ENCODE results near the gene SHISA9. TPM values are rescaled to one million over a fixed set of nuclear protein-coding genes. Genes with fewer than 3 reads are reported as not detected.

SHISA9 gene
- total and polyA plus RNA-seq, 4 donors, result 0.10 to 0.39 (median 0.25) TPM; not detected in 1

DNA sequence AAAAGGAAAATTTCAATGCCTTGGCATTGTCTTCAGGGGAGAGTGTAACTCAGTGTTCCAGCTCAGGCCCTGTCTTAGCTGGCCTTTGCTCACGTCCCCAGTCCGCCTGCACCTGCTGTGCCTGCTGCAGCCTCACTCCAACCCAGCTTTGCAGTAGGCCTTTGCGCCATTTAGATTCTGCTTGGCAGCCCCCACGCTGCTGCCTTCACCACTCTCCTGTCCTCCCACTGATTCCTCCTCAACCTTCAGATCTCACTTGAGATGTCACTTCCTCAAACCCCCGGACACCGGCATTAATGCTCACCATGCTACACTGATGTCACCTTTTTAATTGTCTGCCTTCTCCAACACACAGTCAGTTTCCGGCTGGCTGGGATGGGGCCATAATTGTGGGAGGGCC lies 166.2 kb downstream of the SHISA9 start:
- Histone ChIP-seq H3K36me3 (ENCODE audit: control insufficient read depth in 1 of 2, insufficient read depth in 2 of 2, low read length in 1 of 2) (no peaks in the 10 kb centered on the region), H3K27me3 (ENCODE audit: control insufficient read depth in 1 of 2, insufficient read depth in 2 of 2, low read length in 1 of 2) (no peaks in the 10 kb centered on the region), H3K4me1 (ENCODE audit: control insufficient read depth in 1 of 2, insufficient read depth in 2 of 2, low read length in 2 of 2) (no peaks in the 10 kb centered on the region), H3K4me3 (ENCODE audit: low read length in 2 of 2) (no peak overlapping the region), H3K9me3 (ENCODE audit: control insufficient read depth, low read length) (peaks cover 4% of the 10 kb centered on the region), H3K27ac (ENCODE audit: low read depth in 1 of 2, low read length in 2 of 2) (no peak overlapping the region)
- 85 to 86% methylated on average over 7 of the region's 7 CpGs for WGBS, 2 donors
- ATAC-seq (ENCODE audit: low FRiP score) (no peak), DNase-seq (no peak)
- intact Hi-C loops (cut with DNase I), result no loop called here

DNA sequence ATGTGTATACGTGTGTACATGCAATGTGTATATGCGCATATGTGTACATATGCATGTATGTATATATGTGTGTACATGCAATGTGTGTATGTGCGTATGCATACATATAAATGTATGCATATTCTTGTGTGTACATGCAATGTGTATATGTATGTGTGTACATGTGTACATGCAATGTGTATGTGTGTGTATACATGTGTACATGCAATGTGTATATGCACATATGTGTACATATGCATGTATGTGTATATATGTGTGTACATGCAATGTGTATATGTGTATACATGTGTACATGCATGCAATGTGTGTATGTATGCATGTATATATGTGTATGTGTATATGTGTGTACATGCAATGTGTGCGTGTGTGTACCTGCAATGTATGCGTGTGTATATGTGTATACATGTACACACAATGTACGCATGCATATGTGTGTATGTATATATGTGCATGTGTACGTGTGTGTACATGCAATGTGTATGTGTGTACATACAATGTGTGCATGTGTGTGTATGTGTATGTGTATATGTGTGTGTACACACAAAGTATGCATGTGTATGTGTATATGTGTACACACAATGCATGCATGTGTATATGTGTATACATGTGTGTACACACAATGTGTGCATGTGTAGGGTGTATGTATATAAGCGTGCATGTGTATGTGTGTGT lies 167.7 kb downstream of the SHISA9 start:
- 96% methylated on average over 8 of the region's 8 CpGs for WGBS, 2 donors
- intact Hi-C loops (cut with DNase I), result no loop called here

DNA sequence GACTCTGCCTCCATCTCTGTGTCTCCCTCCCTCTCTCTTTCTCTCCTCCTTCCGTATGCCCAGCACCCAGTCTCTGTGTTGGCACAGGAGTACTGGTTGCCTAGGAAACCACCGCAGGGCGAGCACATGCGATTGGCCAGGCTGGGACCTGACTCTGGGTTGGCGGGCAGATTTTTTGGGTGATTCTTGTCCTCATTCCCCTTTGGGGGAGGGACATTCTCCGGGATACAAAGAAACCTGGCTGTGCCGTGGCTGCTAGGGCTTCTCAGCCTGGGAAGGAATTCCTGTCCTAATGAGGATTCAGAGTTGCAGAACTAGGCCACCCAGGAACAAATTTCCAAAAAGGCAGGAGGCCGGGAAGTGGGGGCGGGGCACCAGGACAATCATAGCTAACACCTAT lies 168.9 kb downstream of the SHISA9 start:
- Histone ChIP-seq H3K36me3 (ENCODE audit: control insufficient read depth in 1 of 2, insufficient read depth in 2 of 2, low read length in 1 of 2) (no peaks in the 10 kb centered on the region), H3K27ac (ENCODE audit: low read depth in 1 of 2, low read length in 2 of 2) (no peak overlapping the region), H3K4me3 (ENCODE audit: low read length in 2 of 2) (no peak overlapping the region), H3K9me3 (ENCODE audit: control insufficient read depth, low read length) (peaks cover 4% of the 10 kb centered on the region), H3K27me3 (ENCODE audit: control insufficient read depth in 1 of 2, insufficient read depth in 2 of 2, low read length in 1 of 2) (no peaks in the 10 kb centered on the region), H3K4me1 (ENCODE audit: control insufficient read depth in 1 of 2, insufficient read depth in 2 of 2, low read length in 2 of 2) (no peaks in the 10 kb centered on the region)
- ATAC-seq (ENCODE audit: low FRiP score) (no peak), DNase-seq (no peak)
- intact Hi-C loops (cut with DNase I), result no loop called here
- 3 to 4% methylated on average over 9 of the region's 9 CpGs for WGBS, 2 donors

More for the DNA sequence above, 167.7 kb downstream of the SHISA9 start:
- Histone ChIP-seq H3K27ac (ENCODE audit: low read depth in 1 of 2, low read length in 2 of 2) (no peak overlapping the region), H3K4me1 (ENCODE audit: control insufficient read depth in 1 of 2, insufficient read depth in 2 of 2, low read length in 2 of 2) (no peaks in the 10 kb centered on the region), H3K36me3 (ENCODE audit: control insufficient read depth in 1 of 2, insufficient read depth in 2 of 2, low read length in 1 of 2) (no peaks in the 10 kb centered on the region), H3K4me3 (ENCODE audit: low read length in 2 of 2) (no peak overlapping the region), H3K9me3 (ENCODE audit: control insufficient read depth, low read length) (peaks cover 4% of the 10 kb centered on the region), H3K27me3 (ENCODE audit: control insufficient read depth in 1 of 2, insufficient read depth in 2 of 2, low read length in 1 of 2) (no peaks in the 10 kb centered on the region)
- ATAC-seq (ENCODE audit: low FRiP score) (no peak), DNase-seq (no peak)

DNA sequence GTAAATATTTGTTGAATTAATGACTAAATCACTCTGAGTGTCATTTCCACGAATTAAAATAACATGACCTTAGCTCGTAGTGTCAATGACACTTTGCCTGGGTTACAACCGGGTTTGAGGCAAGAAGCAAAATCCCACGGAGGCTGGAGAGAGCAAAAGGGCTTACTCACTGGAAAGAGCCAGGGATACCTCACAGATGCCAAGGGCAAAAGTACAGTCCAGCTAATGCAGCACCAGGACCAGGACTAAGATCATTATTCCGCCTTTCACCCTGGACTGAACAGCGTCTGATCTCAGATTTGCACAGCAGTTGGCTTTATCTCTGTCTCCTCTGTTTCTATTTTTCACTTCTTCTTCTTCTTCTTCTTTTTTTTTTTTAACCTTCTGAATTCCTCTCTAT lies 175.5 kb downstream of the SHISA9 start:
- Histone ChIP-seq H3K36me3 (ENCODE audit: control insufficient read depth in 1 of 2, insufficient read depth in 2 of 2, low read length in 1 of 2) (no peaks in the 10 kb centered on the region), H3K27ac (ENCODE audit: low read depth in 1 of 2, low read length in 2 of 2) (no peak overlapping the region), H3K9me3 (ENCODE audit: control insufficient read depth, low read length) (peaks cover 2% of the 10 kb centered on the region), H3K4me1 (ENCODE audit: control insufficient read depth in 1 of 2, insufficient read depth in 2 of 2, low read length in 2 of 2) (no peaks in the 10 kb centered on the region), H3K4me3 (ENCODE audit: low read length in 2 of 2) (no peak overlapping the region), H3K27me3 (ENCODE audit: control insufficient read depth in 1 of 2, insufficient read depth in 2 of 2, low read length in 1 of 2) (peaks cover 0 to 2% of the 10 kb centered on the region in 2 donors)
- intact Hi-C loops (cut with DNase I), result no loop called here
- no peak for ATAC-seq (ENCODE audit: low FRiP score)
- 58 to 59% methylated on average over 6 of the region's 6 CpGs for WGBS, 2 donors
- DNase-seq, result no peak

DNA sequence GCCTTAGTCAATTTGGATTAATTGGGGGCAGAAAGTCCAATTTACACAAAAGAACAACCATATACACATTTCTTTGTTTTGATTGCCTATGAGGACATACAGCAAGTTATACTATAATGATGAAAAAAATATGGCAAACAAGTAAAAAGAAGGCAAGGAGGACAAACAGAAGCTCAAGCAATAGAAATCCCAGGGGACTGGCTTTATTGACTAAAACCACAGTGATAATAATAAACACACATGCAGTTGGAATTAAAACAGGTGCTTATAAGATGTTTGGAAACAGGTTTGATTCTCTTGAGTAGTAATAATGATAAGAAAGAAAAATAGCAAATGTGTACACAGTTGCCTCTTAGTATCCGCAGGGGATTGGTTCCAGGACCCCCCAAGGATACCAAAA lies 176.4 kb downstream of the SHISA9 start:
- H3K36me3 ChIP-seq (ENCODE audit: control insufficient read depth in 1 of 2, insufficient read depth in 2 of 2, low read length in 1 of 2), result no peaks in the 10 kb centered on the region
- H3K4me1 ChIP-seq (ENCODE audit: control insufficient read depth in 1 of 2, insufficient read depth in 2 of 2, low read length in 2 of 2), result no peaks in the 10 kb centered on the region
- 59 to 66% methylated on average over 1 of the region's 1 CpG for WGBS, 2 donors
- H3K9me3 ChIP-seq (ENCODE audit: control insufficient read depth, low read length), result no peaks in the 10 kb centered on the region
- ATAC-seq (ENCODE audit: low FRiP score), result no peak
- intact Hi-C loops (cut with DNase I), result no loop called here
- H3K27ac ChIP-seq (ENCODE audit: low read depth in 1 of 2, low read length in 2 of 2), result no peak overlapping the region
- H3K4me3 ChIP-seq (ENCODE audit: low read length in 2 of 2), result no peak overlapping the region
- DNase-seq, result no peak
- H3K27me3 ChIP-seq (ENCODE audit: control insufficient read depth in 1 of 2, insufficient read depth in 2 of 2, low read length in 1 of 2), result peaks cover 0 to 2% of the 10 kb centered on the region in 2 donors

DNA sequence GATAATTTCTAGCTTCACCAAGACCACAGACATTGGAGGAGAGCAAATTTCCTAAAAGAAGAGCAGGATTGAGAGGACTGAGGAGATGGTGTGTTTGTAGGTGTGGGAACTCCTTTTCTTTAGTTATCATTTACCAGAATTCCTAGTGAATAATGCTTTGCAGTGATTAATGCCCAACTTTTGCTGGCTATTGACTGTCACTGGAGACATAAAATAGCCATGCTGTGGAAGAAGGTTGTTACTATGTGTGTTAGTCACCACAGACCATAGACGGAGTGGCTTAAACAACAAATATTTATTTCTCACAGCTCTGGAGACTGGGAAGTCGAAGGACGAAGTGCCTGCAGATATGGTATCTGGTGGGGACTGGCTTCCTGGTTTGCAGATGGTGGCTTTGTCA lies 179.1 kb downstream of the SHISA9 start:
- H3K4me3 ChIP-seq (ENCODE audit: low read length in 2 of 2), result no peak overlapping the region
- H3K36me3 ChIP-seq (ENCODE audit: control insufficient read depth in 1 of 2, insufficient read depth in 2 of 2, low read length in 1 of 2), result no peaks in the 10 kb centered on the region
- 85% methylated on average over 3 of the region's 3 CpGs for WGBS, 2 donors
- H3K4me1 ChIP-seq (ENCODE audit: control insufficient read depth in 1 of 2, insufficient read depth in 2 of 2, low read length in 2 of 2), result no peaks in the 10 kb centered on the region
- no peak for DNase-seq
- H3K9me3 ChIP-seq (ENCODE audit: control insufficient read depth, low read length), result no peaks in the 10 kb centered on the region
- H3K27ac ChIP-seq (ENCODE audit: low read depth in 1 of 2, low read length in 2 of 2), result no peak overlapping the region
- no peak for ATAC-seq (ENCODE audit: low FRiP score)
- H3K27me3 ChIP-seq (ENCODE audit: control insufficient read depth in 1 of 2, insufficient read depth in 2 of 2, low read length in 1 of 2), result peaks cover 0 to 2% of the 10 kb centered on the region in 2 donors
- intact Hi-C loops (cut with DNase I), result no loop called here

DNA sequence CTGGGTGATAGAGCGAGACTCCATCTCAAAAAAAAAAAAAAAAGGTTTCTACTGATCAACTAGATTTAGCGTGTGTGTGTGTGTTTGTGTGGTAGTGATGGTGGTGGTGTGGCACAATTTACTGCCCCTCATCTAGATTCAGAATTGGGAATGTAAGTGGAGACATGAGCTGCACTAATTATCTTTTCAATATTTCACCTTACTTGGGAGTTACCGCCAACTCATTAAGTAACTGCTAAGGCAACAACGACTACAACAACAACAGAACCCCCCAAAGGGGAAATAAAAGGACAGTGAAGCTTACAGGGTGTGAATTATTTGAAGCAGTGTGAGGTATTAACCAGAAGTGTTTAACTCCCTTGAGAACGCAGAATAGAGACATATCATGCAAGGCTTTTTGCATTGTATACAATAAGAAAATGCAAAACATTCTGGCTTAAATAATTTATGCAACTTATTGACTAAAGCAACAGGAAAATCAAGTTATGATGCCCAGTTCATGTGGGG lies 180.5 kb downstream of the SHISA9 start:
- no peak for ATAC-seq (ENCODE audit: low FRiP score)
- H3K27ac ChIP-seq (ENCODE audit: low read depth in 1 of 2, low read length in 2 of 2), result no peak overlapping the region
- 76 to 81% methylated on average over 5 of the region's 5 CpGs for WGBS, 2 donors
- DNase-seq, result no peak
- H3K4me1 ChIP-seq (ENCODE audit: control insufficient read depth in 1 of 2, insufficient read depth in 2 of 2, low read length in 2 of 2), result no peaks in the 10 kb centered on the region
- intact Hi-C loops (cut with DNase I), result no loop called here
- H3K4me3 ChIP-seq (ENCODE audit: low read length in 2 of 2), result no peak overlapping the region
- H3K9me3 ChIP-seq (ENCODE audit: control insufficient read depth, low read length), result no peaks in the 10 kb centered on the region
- no peaks in the 10 kb centered on the region for H3K36me3 ChIP-seq (ENCODE audit: control insufficient read depth in 1 of 2, insufficient read depth in 2 of 2, low read length in 1 of 2)
- H3K27me3 ChIP-seq (ENCODE audit: control insufficient read depth in 1 of 2, insufficient read depth in 2 of 2, low read length in 1 of 2), result peaks cover 0 to under 1% of the 10 kb centered on the region in 2 donors

DNA sequence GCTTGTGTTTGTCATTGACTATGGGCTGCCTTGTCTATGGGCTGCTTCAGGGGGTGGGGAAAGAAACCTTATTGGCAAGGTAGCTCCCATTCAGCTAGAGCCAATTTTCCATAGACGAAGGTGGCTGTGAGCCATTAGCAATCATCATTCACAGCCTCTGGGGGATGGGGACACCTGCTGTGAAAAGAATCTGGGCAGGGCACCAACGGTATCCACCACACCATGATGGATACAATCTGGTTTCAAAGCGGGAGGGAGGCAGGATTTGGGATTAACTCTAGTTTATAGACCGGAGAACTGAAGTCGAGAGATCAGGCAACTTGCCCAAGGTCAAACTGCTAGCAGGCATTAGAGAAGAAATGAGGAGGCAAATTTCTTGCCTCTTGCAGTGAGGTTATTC lies 182.3 kb downstream of the SHISA9 start:
- Histone ChIP-seq H3K4me1 (ENCODE audit: control insufficient read depth in 1 of 2, insufficient read depth in 2 of 2, low read length in 2 of 2) (no peaks in the 10 kb centered on the region), H3K9me3 (ENCODE audit: control insufficient read depth, low read length) (no peaks in the 10 kb centered on the region), H3K27ac (ENCODE audit: low read depth in 1 of 2, low read length in 2 of 2) (no peak overlapping the region), H3K4me3 (ENCODE audit: low read length in 2 of 2) (no peak overlapping the region), H3K27me3 (ENCODE audit: control insufficient read depth in 1 of 2, insufficient read depth in 2 of 2, low read length in 1 of 2) (no peaks in the 10 kb centered on the region), H3K36me3 (ENCODE audit: control insufficient read depth in 1 of 2, insufficient read depth in 2 of 2, low read length in 1 of 2) (no peaks in the 10 kb centered on the region)
- intact Hi-C loops (cut with DNase I), result no loop called here
- WGBS, 2 donors, result 59 to 60% methylated on average over 5 of the region's 5 CpGs
- ATAC-seq (ENCODE audit: low FRiP score) (no peak), DNase-seq (no peak)

DNA sequence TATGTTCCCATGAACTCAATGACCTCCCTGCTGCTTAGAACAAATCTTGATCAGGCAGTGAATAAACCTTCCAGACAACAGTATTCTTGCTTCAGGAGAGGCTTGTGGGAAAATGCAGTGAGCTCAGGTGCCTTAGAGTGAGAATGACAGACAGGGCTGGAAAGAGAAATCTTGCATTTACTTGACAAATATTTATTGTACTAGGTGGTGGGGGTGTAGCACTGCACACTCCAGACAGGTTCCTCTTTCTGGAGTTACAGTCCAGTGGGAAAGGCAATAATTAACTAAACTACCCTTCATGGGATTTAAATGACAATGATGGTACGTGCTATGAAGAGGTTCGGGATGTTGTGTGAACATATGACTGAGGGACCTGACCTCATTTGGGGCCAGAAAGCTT lies 182.9 kb downstream of the SHISA9 start:
- no peak overlapping the region for H3K27ac ChIP-seq (ENCODE audit: low read depth in 1 of 2, low read length in 2 of 2)
- DNase-seq, result no peak
- H3K27me3 ChIP-seq (ENCODE audit: control insufficient read depth in 1 of 2, insufficient read depth in 2 of 2, low read length in 1 of 2), result no peaks in the 10 kb centered on the region
- H3K4me3 ChIP-seq (ENCODE audit: low read length in 2 of 2), result no peak overlapping the region
- H3K9me3 ChIP-seq (ENCODE audit: control insufficient read depth, low read length), result no peaks in the 10 kb centered on the region
- WGBS, 2 donors, result 64 to 76% methylated on average over 2 of the region's 2 CpGs
- no peaks in the 10 kb centered on the region for H3K36me3 ChIP-seq (ENCODE audit: control insufficient read depth in 1 of 2, insufficient read depth in 2 of 2, low read length in 1 of 2)
- no peak for ATAC-seq (ENCODE audit: low FRiP score)
- intact Hi-C loops (cut with DNase I), result no loop called here
- no peaks in the 10 kb centered on the region for H3K4me1 ChIP-seq (ENCODE audit: control insufficient read depth in 1 of 2, insufficient read depth in 2 of 2, low read length in 2 of 2)

All from aorta (tissue), 5 donors.